B cell (primary cell): ENCODE data around the gene PIP5K1A. TPM values are rescaled to one million over a fixed set of nuclear protein-coding genes. Genes with fewer than 3 reads are reported as not detected.

Source experiments
- ATAC-seq: fragments of 200-7000 bp; cut with Tn5 transposase; one replicate; pipeline ENCODE4 v1.10.0; 2021; ENCODE audit warnings: low read depth, mild to moderate bottlenecking, moderate number of reproducible peaks, moderate library complexity
- CTCF ChIA-PET: fragments of 350-600 bp; sonication (Branson Sonifier 250); formaldehyde crosslinking; loops from one replicate; lab custom pipeline; 2021; ENCODE audit warnings: antibody characterized with exemption, inconsistent platforms; lab: Charles Lee
- POLR2A ChIA-PET: fragments of 350-600 bp; sonication (Branson Sonifier 250); formaldehyde crosslinking; loops from one replicate; lab custom pipeline; 2021; ENCODE audit warnings: antibody characterized with exemption; lab: Charles Lee
- DNase-seq: peaks from one replicate; pipeline ENCODE4 v3.0.0; 2013
- H2AFZ ChIP-seq: 2 replicates; pipeline ENCODE4 v1.6.1; 2012; ENCODE audit warnings: mild to moderate bottlenecking, low read depth, low read length; ENCODE audit not compliant: insufficient read depth, poor library complexity, severe bottlenecking
- H3K27ac ChIP-seq, 2 donors: 1 replicate in 1 of 2; 2 replicates in 1 of 2; pipeline ENCODE4 v1.5.1; 2012 to 2013; ENCODE audit warnings: low read length in 2 of 2, mild to moderate bottlenecking in 2 of 2, moderate library complexity in 1 of 2
- H3K27me3 ChIP-seq, 4 experiments: fragments of 200-600 bp in 1 of 4; sonication (generic) in 1 of 4; replicated peaks in 1 of 4; 1 replicate in 2 of 4; 2 replicates in 2 of 4; pipeline versions ENCODE4 v1.6.1 to v1.7.0; 2013 to 2016; ENCODE audit warnings: low read length in 3 of 4, mild to moderate bottlenecking in 2 of 4, mixed read lengths in 1 of 4, moderate library complexity in 1 of 4; ENCODE audit not compliant: insufficient read depth in 4 of 4, control insufficient read depth in 3 of 4; ENCODE audit errors: control extremely low read depth in 1 of 4
- H3K36me3 ChIP-seq, 2 experiments: replicated peaks in 1 of 2; 1 replicate in 1 of 2; 2 replicates in 1 of 2; pipeline versions ENCODE4 v1.6.1 to v1.7.1; 2013; ENCODE audit warnings: low read length in 1 of 2; ENCODE audit not compliant: insufficient read depth in 2 of 2, control insufficient read depth in 1 of 2; ENCODE audit errors: control extremely low read depth in 1 of 2, extremely low read depth in 1 of 2
- H3K4me1 ChIP-seq, 2 donors: fragments of 200-600 bp in 1 of 2; sonication (generic) in 1 of 2; 1 replicate in 1 of 2; 2 replicates in 1 of 2; pipeline versions ENCODE4 v1.5.1 to v1.6.1; 2013 to 2017; ENCODE audit warnings: low read length in 2 of 2; ENCODE audit not compliant: control insufficient read depth in 2 of 2, insufficient read depth in 2 of 2
- H3K4me2 ChIP-seq: replicated peaks from 2 replicates; pipeline ENCODE3; 2012; ENCODE audit warnings: mild to moderate bottlenecking, low read depth, low read length; ENCODE audit not compliant: poor library complexity, severe bottlenecking
- H3K4me3 ChIP-seq, 5 experiments: fragments of 200-600 bp in 1 of 5; sonication (generic) in 1 of 5; 1 replicate in 3 of 5; 2 replicates in 2 of 5; pipeline versions ENCODE4 v1.5.1 to v1.7.0; 2011 to 2016; ENCODE audit warnings: low read length in 4 of 5, mild to moderate bottlenecking in 4 of 5, low read depth in 2 of 5, control low read depth in 1 of 5, moderate library complexity in 1 of 5; ENCODE audit not compliant: insufficient read depth in 1 of 5; ENCODE audit errors: control extremely low read depth in 1 of 5, extremely low read depth in 1 of 5
- H3K79me2 ChIP-seq: fragments of 200-600 bp; sonication (generic); one replicate; pipeline ENCODE4 v1.6.0; 2016; ENCODE audit warnings: low read length; ENCODE audit not compliant: control insufficient read depth, insufficient read depth
- H3K9ac ChIP-seq: fragments of 200-600 bp; sonication (generic); 2 replicates; pipeline ENCODE4 v1.6.1; 2017; ENCODE audit warnings: mild to moderate bottlenecking, low read length, moderate library complexity
- H3K9me3 ChIP-seq, 3 donors: one replicate each; pipeline versions ENCODE4 v1.6.1 to v1.7.1; 2013; ENCODE audit warnings: low read length in 2 of 3; ENCODE audit not compliant: control insufficient read depth in 2 of 3, insufficient read depth in 1 of 3; ENCODE audit errors: control extremely low read depth in 1 of 3
- H4K20me1 ChIP-seq: 2 replicates; pipeline ENCODE4 v1.6.0; 2012; ENCODE audit warnings: mild to moderate bottlenecking, low read length; ENCODE audit not compliant: insufficient read depth, control insufficient read depth, poor library complexity, severe bottlenecking
- H3K27ac Mint-ChIP-seq: one replicate; pipeline ENCODE4 v1.8.0; 2021; ENCODE audit warnings: mixed read lengths
- H3K27me3 Mint-ChIP-seq: one replicate; pipeline ENCODE4 v1.8.0; 2021; ENCODE audit warnings: mixed read lengths
- H3K4me1 Mint-ChIP-seq: one replicate; pipeline ENCODE4 v1.8.0; 2021; ENCODE audit warnings: mixed read lengths
- H3K4me3 Mint-ChIP-seq: one replicate; pipeline ENCODE4 v1.8.0; 2021; ENCODE audit warnings: mixed read lengths
- H3K9me3 Mint-ChIP-seq: one replicate; pipeline ENCODE4 v1.8.0; 2022; ENCODE audit warnings: mixed read lengths; ENCODE audit not compliant: insufficient read depth
- CTCF ChIP-seq: fragments of 200-600 bp; IDR thresholded peaks from one replicate; pipeline ENCODE4 v1.8.0; 2022; ENCODE audit warnings: antibody characterized with exemption, mild to moderate bottlenecking
- EZH2 ChIP-seq: IDR thresholded peaks from 2 replicates; pipeline ENCODE4 v1.6.1; 2012; ENCODE audit warnings: borderline replicate concordance, low read depth, mild to moderate bottlenecking, moderate library complexity, low read length; ENCODE audit not compliant: insufficient read depth, poor library complexity, severe bottlenecking
- WGBS: methylation state at CpG from one replicate; pipeline ENCODE4 v1.1.5; 2013; ENCODE audit warnings: missing lambda C conversion rate; ENCODE audit not compliant: insufficient coverage; 5-methylcytosine and 5-hydroxymethylcytosine counted together
- intact Hi-C: fragments of 100-400 bp; cut with micrococcal nuclease; formaldehyde crosslinking; loops from one replicate; pipeline ENCODE4 v1.10.0; 2022
- polyA plus RNA-seq: library from polyadenylated mRNA; depleted of rRNA; stranded (reverse); fragments of >200 nt; gene quantifications from 2 replicates; pipeline ENCODE4 v1.2.3, GENCODE V29; 2012
- total RNA-seq, 2 donors: library from RNA; stranded (reverse); fragments of 120-200 nt in 1 of 2; gene quantifications; 1 replicate in 1 of 2; 2 replicates in 1 of 2; pipeline versions ENCODE4 v1.2.3 to v1.2.4, GENCODE V29; 2013 to 2022

The PIP5K1A gene
- total and polyA plus RNA-seq, 2 donors (not counting 1 experiment from before 2014, with no cell fraction given) = 59.4 to 78.4 TPM

GRCh38 chr1:151282883-151283725 lies 84.8 kb downstream of the PIP5K1A start:
- no peaks in the 10 kb centered on the region for H3K9me3 Mint-ChIP-seq
- ATAC-seq (no peak), DNase-seq (no peak)
- Histone ChIP-seq H3K9me3 (no peaks in the 10 kb centered on the region), H3K79me2 (peaks cover 58% of the 10 kb centered on the region), H3K4me1 (peaks cover 16 to 29% of the 10 kb centered on the region in 2 donors), H3K4me2 (peak overlapping the region; percentile 90), H3K27me3 (no peaks in the 10 kb centered on the region), H3K9ac (peak overlapping the region; percentile 92), H2AFZ (peak overlapping the region; percentile 76), H3K4me3 (peak overlapping the region; percentile 35 to 100 (median 97)), H3K36me3 (peaks cover 1 to 26% of the 10 kb centered on the region in 2 experiments), H4K20me1 (peaks cover 39% of the 10 kb centered on the region), H3K27ac (peak overlapping the region; percentile 95 to 96)
- POLR2A ChIA-PET = interaction anchor here (0.8 to 1.7 kb wide), 4 partner anchors 9 to 44 kb away, joined by 3 to 6 read pairs (median 5); partner anchors contain the start of genes PI4KB and PSMD4
- peak overlapping the region; percentile 98 for H3K4me3 Mint-ChIP-seq
- no peaks in the 10 kb centered on the region for H3K27me3 Mint-ChIP-seq
- H3K27ac Mint-ChIP-seq = peak overlapping the region; percentile 95
- WGBS = 8% methylated on average over 43 of the region's 44 CpGs
- CTCF ChIA-PET = interaction anchor here (0.8 to 1.5 kb wide), 5 partner anchors 18 to 161 kb away, joined by 3 to 6 read pairs (median 5); partner anchors contain the start of gene PSMD4
- intact Hi-C loops = loop anchor here (1.0 to 5.0 kb wide), 7 partner anchors 64 to 554 kb away; partner anchors contain the start of genes C2CD4D, CDC42SE1, LYSMD1 and PIP5K1A
- peaks cover 37% of the 10 kb centered on the region for H3K4me1 Mint-ChIP-seq
- TF ChIP-seq EZH2 (no peak), CTCF (no peak)
